Adrenal gland (tissue), 12 donors: ENCODE results near the gene RSPO4. TPM values are rescaled to one million over a fixed set of nuclear protein-coding genes. Genes with fewer than 3 reads are reported as not detected.
A peak's percentile ranks its signal among the peaks of the same experiment; 100 is the strongest.

Experiments used
- DNase-seq, 7 donors: peaks; one replicate each; pipeline ENCODE4 v3.0.0-alpha.2; 2019 to 2020
- H3K27ac ChIP-seq, 5 donors: fragments of 200-600 bp; sonication (generic) in 4 of 5; 1 replicate in 3 of 5; 2 replicates in 2 of 5; pipeline versions ENCODE4 v1.5.1 to v1.8.0; 2016 to 2020; ENCODE audit warnings: mild to moderate bottlenecking in 1 of 5
- H3K27me3 ChIP-seq: fragments of 200-600 bp; 2 replicates; pipeline ENCODE4 v1.8.0; 2021
- H3K36me3 ChIP-seq, 2 donors: fragments of 200-600 bp; replicated peaks in 1 of 2; 1 replicate in 1 of 2; 2 replicates in 1 of 2; pipeline versions ENCODE4 v1.5.1 to v1.8.0; 2018 to 2022
- H3K4me1 ChIP-seq, 2 donors: fragments of 200-600 bp; replicated peaks in 1 of 2; 1 replicate in 1 of 2; 2 replicates in 1 of 2; pipeline versions ENCODE4 v1.5.1 to v1.8.0; 2018 to 2021
- H3K4me3 ChIP-seq, 4 donors: fragments of 200-600 bp; sonication (generic) in 3 of 4; one replicate each; pipeline ENCODE4 v1.5.1; 2016 to 2018
- H3K9me3 ChIP-seq, 3 donors: fragments of 200-600 bp; sonication (generic) in 1 of 3; replicated peaks in 1 of 3; 1 replicate in 2 of 3; 2 replicates in 1 of 3; pipeline versions ENCODE4 v1.5.1 to v1.8.0; 2016 to 2021
- CTCF ChIP-seq, 6 experiments: fragments of 450-650 bp in 4 of 6; fragments of 200-600 bp in 2 of 6; sonication (generic) in 1 of 6; IDR thresholded peaks; 1 replicate in 5 of 6; 2 replicates in 1 of 6; pipeline versions ENCODE4 v1.5.1 to v1.8.0; 2016 to 2021; ENCODE audit warnings: antibody characterized with exemption in 6 of 6, mild to moderate bottlenecking in 2 of 6, moderate library complexity in 1 of 6
- POLR2A ChIP-seq, 2 donors: fragments of 450-650 bp; IDR thresholded peaks; one replicate each; pipeline ENCODE4 v1.6.1; 2017; ENCODE audit warnings: antibody characterized with exemption in 2 of 2, mild to moderate bottlenecking in 2 of 2, moderate library complexity in 1 of 2
- WGBS, 4 donors: extraction: QIAGEN DNeasy Blood & Tissue Kit in 2 of 4; methylation state at CpG; one replicate each; pipeline versions ENCODE4 v1.1.5 to v1.1.7; 2013 to 2017; 5-methylcytosine and 5-hydroxymethylcytosine counted together
- intact Hi-C, 2 donors: fragments of 100-400 bp; cut with DNase I; formaldehyde crosslinking; loops; one replicate each; pipeline versions ENCODE4 v1.14.1 to v1.15.0; 2022 to 2023
- polyA plus RNA-seq, 3 donors: library from polyadenylated mRNA; stranded (reverse); fragments of 200-250 nt in 2 of 3; fragments of 350-450 nt in 1 of 3; fragmentation: Illumina TruSeq in 1 of 3; extraction: RNeasy Lipid Tissue Mini Kit (QIAGEN cat#74804) in 1 of 3; gene quantifications; one replicate each; pipeline ENCODE4 v1.2.3, GENCODE V29; 2013 to 2014
- total RNA-seq, 9 donors: library from RNA; depleted of rRNA in 4 of 9; stranded (reverse); fragments of >200 nt in 4 of 9; fragments of 120-200 nt in 1 of 9; fragmentation: NEBNext Ultra II Directional in 1 of 9; extraction: Animal tissue kit (Norgen Biotek cat#: 25700) in 1 of 9; gene quantifications; one replicate each; pipeline versions ENCODE4 v1.1.0 to v1.2.4, GENCODE V29; 2013 to 2023
- donor health status: healthy with polysubstance abuse.
- donor health status: Bipolar disorder and iron deficiency.
- donor health status: DM: yes; HTN: yes; CAD: no.
- donor health status: DM: no; HTN: no; CAD: no.
- donor health status: DM: no; HTN: no; CAD: no.
- donor health status: DM: yes; HTN: yes; CAD: no.

RSPO4 gene
- total and polyA plus RNA-seq, 12 donors: 0.06 to 0.64 (median 0.20) TPM; not detected in 5

GRCh38 chr20:1014471-1014870, 12.4 kb upstream of the RSPO4 start:
- Histone ChIP-seq H3K27ac (no peak overlapping the region), H3K4me3 (no peak overlapping the region), H3K4me1 (no peaks in the 10 kb centered on the region), H3K36me3 (no peaks in the 10 kb centered on the region), H3K27me3 (no peaks in the 10 kb centered on the region), H3K9me3 (no peaks in the 10 kb centered on the region)
- WGBS, 4 donors: 53 to 82% (median 61%) methylated on average over 6 to 7 of the region's 7 CpGs
- DNase-seq: no peak
- intact Hi-C loops: no loop called here
- TF ChIP-seq POLR2A (IDR thresholded peaks at IDR 0.05) (no peak), CTCF (IDR thresholded peaks at IDR 0.05) (no peak)

- Histone ChIP-seq H3K27ac (no peak overlapping the region), H3K4me3 (no peak overlapping the region), H3K4me1 (no peaks in the 10 kb centered on the region), H3K36me3 (no peaks in the 10 kb centered on the region), H3K9me3 (no peaks in the 10 kb centered on the region), H3K27me3 (no peaks in the 10 kb centered on the region)
- intact Hi-C loops: no loop called here
- DNase-seq: no peak
- TF ChIP-seq POLR2A (IDR thresholded peaks at IDR 0.05) (no peak), CTCF (IDR thresholded peaks at IDR 0.05) (no peak)
- 68 to 80% (median 74%) methylated on average over 5 to 7 of the region's 7 CpGs for WGBS, 4 donors
These were observed 11.6 kb upstream of the RSPO4 start for GRCh38 chr20:1013566-1014340.

- Histone ChIP-seq H3K4me3 (no peak overlapping the region), H3K27me3 (no peaks in the 10 kb centered on the region), H3K9me3 (no peaks in the 10 kb centered on the region), H3K4me1 (no peaks in the 10 kb centered on the region), H3K27ac (no peak overlapping the region), H3K36me3 (no peaks in the 10 kb centered on the region)
- DNase-seq: peak in 1 of 7 donors; percentile 17
- 59 to 79% (median 68%) methylated on average over 10 of the region's 10 CpGs for WGBS, 4 donors
- intact Hi-C loops: no loop called here
- TF ChIP-seq POLR2A (IDR thresholded peaks at IDR 0.05): no peak
These were observed 10.5 kb upstream of the RSPO4 start for GRCh38 chr20:1012359-1013168.

- DNase-seq: no peak
- peaks cover 4% of the 10 kb centered on the region for H3K27me3 ChIP-seq
These were observed 8.5 kb upstream of the RSPO4 start for GRCh38 chr20:1010659-1011058.

More at GRCh38 chr20:1010659-1011058, 8.5 kb upstream of the RSPO4 start:
- H3K4me1 ChIP-seq: no peaks in the 10 kb centered on the region
- 89 to 94% (median 90%) methylated on average over 6 of the region's 6 CpGs for WGBS, 4 donors
- intact Hi-C loops: no loop called here
- H3K36me3 ChIP-seq: no peaks in the 10 kb centered on the region
- no peaks in the 10 kb centered on the region for H3K9me3 ChIP-seq
- no peak overlapping the region for H3K27ac ChIP-seq
- TF ChIP-seq POLR2A (IDR thresholded peaks at IDR 0.05) (no peak), CTCF (IDR thresholded peaks at IDR 0.05) (no peak)
- H3K4me3 ChIP-seq: no peak overlapping the region
